GM23248 (cell line): Measurements from ENCODE around the gene DHRS3. TPM values are rescaled to one million over a fixed set of nuclear protein-coding genes. Genes with fewer than 3 reads are reported as not detected.

Experiments used
- DNase-seq: peaks from one replicate; pipeline ENCODE4 v3.0.0-alpha.2; 2015
- H2AFZ ChIP-seq: fragments of 200-600 bp; sonication (generic); 2 replicates; pipeline ENCODE4 v1.6.1; 2016; ENCODE audit warnings: antibody characterized with exemption
- H3F3A ChIP-seq: fragments of 200-600 bp; sonication (generic); 2 replicates; pipeline ENCODE4 v1.6.1; 2016; ENCODE audit warnings: mild to moderate bottlenecking, antibody characterized with exemption, mixed run types; ENCODE audit not compliant: insufficient read depth
- H3K27ac ChIP-seq: fragments of 200-600 bp; sonication (generic); 2 replicates; pipeline ENCODE4 v1.5.1; 2016; ENCODE audit warnings: mild to moderate bottlenecking
- H3K27me3 ChIP-seq: fragments of 200-600 bp; sonication (generic); replicated peaks from 2 replicates; pipeline ENCODE4 v1.6.1; 2016; ENCODE audit warnings: mild to moderate bottlenecking; ENCODE audit not compliant: insufficient read depth
- H3K36me3 ChIP-seq: fragments of 200-600 bp; sonication (generic); 2 replicates; pipeline ENCODE4 v1.6.1; 2016; ENCODE audit warnings: low read depth, mild to moderate bottlenecking
- H3K4me1 ChIP-seq: fragments of 200-600 bp; sonication (generic); 2 replicates; pipeline ENCODE4 v1.6.1; 2016; ENCODE audit warnings: mild to moderate bottlenecking; ENCODE audit not compliant: insufficient read depth
- H3K4me2 ChIP-seq: fragments of 200-600 bp; sonication (generic); one replicate; pipeline ENCODE4 v1.6.1; 2016; ENCODE audit warnings: mild to moderate bottlenecking; ENCODE audit not compliant: unreplicated experiment
- H3K4me3 ChIP-seq: fragments of 200-600 bp; sonication (generic); 2 replicates; pipeline ENCODE4 v1.5.1; 2016; ENCODE audit warnings: mild to moderate bottlenecking
- H3K79me2 ChIP-seq: fragments of 200-600 bp; sonication (generic); 2 replicates; pipeline ENCODE4 v1.6.1; 2016; ENCODE audit warnings: mild to moderate bottlenecking; ENCODE audit not compliant: insufficient read depth
- H3K9ac ChIP-seq: fragments of 200-600 bp; sonication (generic); 2 replicates; pipeline ENCODE4 v1.6.1; 2016; ENCODE audit warnings: mild to moderate bottlenecking
- H3K9me2 ChIP-seq: fragments of 200-600 bp; sonication (generic); 2 replicates; pipeline ENCODE4 v1.6.1; 2016; ENCODE audit warnings: mixed run types, mild to moderate bottlenecking, moderate library complexity; ENCODE audit not compliant: insufficient read depth
- H3K9me3 ChIP-seq: fragments of 200-600 bp; sonication (generic); one replicate; pipeline ENCODE4 v1.6.1; 2017; ENCODE audit warnings: low read depth
- H4K20me1 ChIP-seq: fragments of 200-600 bp; sonication (generic); 2 replicates; pipeline ENCODE4 v1.6.0; 2016; ENCODE audit not compliant: insufficient read depth
- EZH2 ChIP-seq: fragments of 200-600 bp; sonication (generic); IDR thresholded peaks from 2 replicates; pipeline ENCODE4 v1.6.1; 2018; ENCODE audit warnings: antibody characterized with exemption, mild to moderate bottlenecking; ENCODE audit not compliant: insufficient read depth, poor library complexity, severe bottlenecking
- EZH2phosphoT487 ChIP-seq: fragments of 200-600 bp; sonication (generic); IDR thresholded peaks from 2 replicates; pipeline ENCODE4 v1.6.1; 2018; ENCODE audit warnings: antibody characterized with exemption, moderate library complexity, mild to moderate bottlenecking, low read depth; ENCODE audit not compliant: insufficient read depth
- WGBS, 2 experiments: methylation state at CpG; one replicate each; pipeline ENCODE4 v1.1.6; 2015 to 2017; ENCODE audit warnings: low lambda C conversion rate in 2 of 2, low coverage in 1 of 2; ENCODE audit errors: missing lambda C conversion rate in 2 of 2; 5-methylcytosine and 5-hydroxymethylcytosine counted together
- in situ Hi-C: fragments of 300-500 bp; cut with MboI; formaldehyde crosslinking; loops from 2 replicates; pipeline ENCODE4 v1.15.0; 2020
- polyA plus RNA-seq: library from polyadenylated mRNA; unstranded; fragments of >200 nt; fragmentation: Nextera tagmentation; extraction: Ambion mirVana; gene quantifications from 2 replicates; pipeline ENCODE4 v1.2.1, GENCODE V29; 2016
- total RNA-seq: library from RNA; depleted of rRNA; stranded (reverse); fragments of >200 nt; shearing (Covaris generic); gene quantifications from 2 replicates; pipeline ENCODE4 v1.2.3, GENCODE V29; 2014

DHRS3 gene
- total and polyA plus RNA-seq, 2 experiments from 2014 or later, result 55.2 to 120 TPM

DNA sequence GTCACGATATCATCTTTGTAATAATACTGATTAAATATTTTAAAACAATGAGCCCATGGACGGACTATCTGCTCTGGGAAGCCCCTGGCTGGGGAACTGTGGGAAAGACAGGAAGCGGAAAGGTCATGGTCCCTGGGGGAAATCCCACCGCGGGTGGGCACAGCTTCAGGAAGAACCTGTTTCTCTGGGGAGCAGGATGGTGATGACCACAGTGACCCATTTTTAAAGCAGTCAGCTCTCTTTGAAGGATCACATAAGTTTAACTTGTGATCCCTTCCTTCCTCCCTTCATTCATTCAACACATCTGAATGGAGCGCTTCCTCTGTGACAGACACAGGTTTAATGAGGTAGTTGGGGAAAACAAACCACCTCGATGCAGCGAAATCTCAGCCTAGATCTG, 73.0 kb downstream of the DHRS3 start:
- Histone ChIP-seq H3K36me3 (no peaks in the 10 kb centered on the region), H3K4me1 (peaks cover 13% of the 10 kb centered on the region), H3K27ac (no peak overlapping the region), H3K27me3 (no peaks in the 10 kb centered on the region), H3K4me2 (no peak overlapping the region), H3K9me2 (no peaks in the 10 kb centered on the region), H3K9ac (no peak overlapping the region), H3K4me3 (no peak overlapping the region), H3F3A (peaks cover 9% of the 10 kb centered on the region), H2AFZ (no peak overlapping the region), H3K9me3 (no peaks in the 10 kb centered on the region), H4K20me1 (no peaks in the 10 kb centered on the region), H3K79me2 (no peaks in the 10 kb centered on the region)
- in situ Hi-C loops, result no loop called here
- TF ChIP-seq EZH2 (no peak), EZH2phosphoT487 (no peak)
- no peak for DNase-seq
- WGBS, 2 experiments, result 66 to 68% methylated on average over 8 of the region's 8 CpGs

DNA sequence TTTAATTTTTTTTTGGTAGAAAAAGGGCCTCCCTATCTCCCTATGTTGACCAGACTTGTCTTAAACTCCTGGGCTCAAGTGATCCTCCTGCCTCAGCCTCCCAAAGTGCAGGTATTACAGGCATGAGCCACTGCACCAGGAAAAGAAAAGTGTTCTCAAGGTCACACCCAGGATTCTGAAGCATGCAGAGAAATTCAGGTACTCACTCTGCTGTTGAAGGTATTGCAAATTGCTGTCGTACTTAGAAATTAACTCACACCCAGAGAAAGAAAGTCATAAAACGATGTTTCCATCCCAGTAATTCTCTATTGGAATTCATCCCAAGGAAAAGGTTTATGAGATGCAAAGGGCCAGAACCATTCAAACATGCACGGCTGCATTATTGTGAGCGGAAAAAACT, 73.7 kb downstream of the DHRS3 start:
- H3K79me2 ChIP-seq, result no peaks in the 10 kb centered on the region
- 77 to 80% methylated on average over 4 of the region's 4 CpGs for WGBS, 2 experiments
- H3K9me3 ChIP-seq, result no peaks in the 10 kb centered on the region
- no peak for DNase-seq
- no peaks in the 10 kb centered on the region for H4K20me1 ChIP-seq
- in situ Hi-C loops, result no loop called here
- H3K9ac ChIP-seq, result no peak overlapping the region
- peaks cover 9% of the 10 kb centered on the region for H3F3A ChIP-seq
- no peak overlapping the region for H2AFZ ChIP-seq
- H3K4me1 ChIP-seq, result peaks cover 13% of the 10 kb centered on the region
- no peak overlapping the region for H3K27ac ChIP-seq
- H3K36me3 ChIP-seq, result no peaks in the 10 kb centered on the region
- no peak overlapping the region for H3K4me3 ChIP-seq
- H3K9me2 ChIP-seq, result no peaks in the 10 kb centered on the region
- no peaks in the 10 kb centered on the region for H3K27me3 ChIP-seq
- TF ChIP-seq EZH2, result no peak
- TF ChIP-seq EZH2phosphoT487, result no peak
- no peak overlapping the region for H3K4me2 ChIP-seq

DNA sequence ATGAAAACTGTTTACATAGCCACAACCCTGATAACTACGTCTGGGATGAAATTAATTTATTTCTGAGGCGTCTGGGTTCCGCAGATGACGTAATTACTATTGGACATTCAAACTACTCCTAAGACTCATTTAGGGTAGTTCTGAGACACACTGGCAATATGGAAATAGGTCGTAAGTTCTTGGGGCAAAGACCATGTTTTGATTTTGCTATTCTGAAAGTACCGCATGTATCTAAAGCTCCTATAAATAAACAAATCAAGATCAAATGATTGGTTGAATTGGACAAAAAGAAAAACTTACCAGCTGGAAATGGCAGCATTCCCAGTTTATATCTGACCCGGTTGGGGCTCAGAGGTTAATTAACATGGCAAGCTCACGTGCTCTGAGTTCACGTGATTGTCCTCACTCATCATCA, 74.3 kb downstream of the DHRS3 start:
- no peak for DNase-seq
- in situ Hi-C loops, result no loop called here

DNA sequence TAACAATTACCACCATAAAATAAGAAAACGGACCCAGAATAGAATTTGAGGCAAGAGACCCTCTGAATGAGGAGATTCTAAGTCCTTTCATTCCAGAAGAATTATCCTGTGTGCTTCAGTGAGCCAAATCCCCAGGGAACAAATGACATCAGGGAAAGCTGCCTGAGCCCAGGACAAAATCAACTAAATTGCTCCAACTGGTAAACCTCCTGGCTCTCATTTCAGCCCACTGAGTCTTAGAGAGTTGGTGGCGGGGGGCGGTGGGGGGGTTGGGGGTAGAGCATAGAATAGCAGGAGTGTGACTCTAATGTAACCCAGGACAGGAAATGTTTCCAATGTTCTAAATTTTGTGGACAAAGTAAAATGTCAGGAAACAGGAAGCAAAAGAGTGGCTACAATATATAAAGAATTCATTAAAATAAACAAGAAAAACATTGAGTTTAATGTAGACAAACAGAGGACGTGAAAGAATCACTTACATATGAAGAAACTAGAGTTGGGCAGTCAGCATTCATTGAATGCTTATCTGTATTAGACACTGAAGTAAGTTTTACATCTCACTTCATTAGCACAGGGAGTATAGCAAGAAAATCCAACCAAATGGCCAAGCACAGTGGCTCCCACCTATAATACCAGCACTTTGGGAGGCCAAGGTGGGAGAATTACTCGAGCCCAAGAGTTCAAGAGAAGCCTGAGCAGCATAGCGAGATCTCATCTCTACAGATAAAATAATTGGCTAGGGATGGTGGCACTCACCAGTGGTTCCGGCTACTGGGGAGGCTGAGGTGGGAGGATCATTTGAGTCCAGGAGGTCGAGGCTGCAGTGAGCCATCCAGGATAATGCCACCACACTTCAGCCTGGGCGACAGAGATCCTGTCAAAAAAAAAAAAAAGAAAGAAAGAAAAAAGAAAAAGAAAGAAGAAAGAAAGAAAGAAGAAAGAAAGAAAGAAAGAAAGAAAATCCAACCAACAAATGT, 75.1 kb downstream of the DHRS3 start:
- Histone ChIP-seq H3K27me3 (no peaks in the 10 kb centered on the region), H3K9me3 (no peaks in the 10 kb centered on the region)
- WGBS, 2 experiments, result 93 to 96% methylated on average over 9 of the region's 9 CpGs

More for the DNA sequence above, 74.3 kb downstream of the DHRS3 start:
- Histone ChIP-seq H3K79me2 (no peaks in the 10 kb centered on the region), H3K4me2 (no peak overlapping the region), H4K20me1 (no peaks in the 10 kb centered on the region), H3K36me3 (no peaks in the 10 kb centered on the region), H3K27ac (no peak overlapping the region), H3K4me3 (no peak overlapping the region), H3F3A (peaks cover 9% of the 10 kb centered on the region), H3K4me1 (peaks cover 6% of the 10 kb centered on the region), H3K9me2 (no peaks in the 10 kb centered on the region), H3K9ac (no peak overlapping the region), H3K27me3 (no peaks in the 10 kb centered on the region), H2AFZ (no peak overlapping the region), H3K9me3 (no peaks in the 10 kb centered on the region)
- WGBS, 2 experiments, result 73 to 81% methylated on average over 9 of the region's 9 CpGs
- TF ChIP-seq EZH2 (no peak), EZH2phosphoT487 (no peak)

More for the DNA sequence above, 75.1 kb downstream of the DHRS3 start:
- Histone ChIP-seq H3K4me3 (no peak overlapping the region), H4K20me1 (no peaks in the 10 kb centered on the region), H3K4me1 (peaks cover 5% of the 10 kb centered on the region; the same call in 1 of the 2 replicates), H3K36me3 (no peaks in the 10 kb centered on the region), H3K9me2 (no peaks in the 10 kb centered on the region), H3K79me2 (no peaks in the 10 kb centered on the region), H3K9ac (no peak overlapping the region), H3K4me2 (no peak overlapping the region), H2AFZ (no peak overlapping the region), H3F3A (peaks cover 9% of the 10 kb centered on the region), H3K27ac (no peak overlapping the region)
- TF ChIP-seq EZH2phosphoT487 (no peak), EZH2 (no peak)
- in situ Hi-C loops, result no loop called here
- DNase-seq, result no peak
